ENCODE measurements around the gene PSMG4.

Gene PSMG4

DNA sequence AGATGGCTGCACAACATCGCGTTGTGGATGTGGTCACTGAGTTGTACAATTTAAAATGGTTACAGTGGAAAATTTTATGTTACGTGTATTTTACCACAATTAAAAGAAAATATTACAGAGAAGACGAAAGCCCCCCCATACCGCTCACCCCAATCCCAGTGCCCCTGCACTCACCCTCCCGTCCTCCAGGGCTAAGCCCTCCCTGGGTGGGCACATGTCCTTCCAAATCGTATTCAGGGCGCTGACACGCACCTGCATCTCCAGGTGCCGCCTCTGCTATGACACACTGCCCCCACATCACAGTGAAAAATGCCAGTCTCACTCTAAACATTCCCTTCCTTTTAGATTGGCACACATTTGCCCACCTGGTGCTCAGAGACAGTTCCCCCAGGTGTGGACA, 49.4 kb downstream of the PSMG4 start:
- no peak for DNase-seq (ENCODE audit: low read depth in 2 of 2)

DNA sequence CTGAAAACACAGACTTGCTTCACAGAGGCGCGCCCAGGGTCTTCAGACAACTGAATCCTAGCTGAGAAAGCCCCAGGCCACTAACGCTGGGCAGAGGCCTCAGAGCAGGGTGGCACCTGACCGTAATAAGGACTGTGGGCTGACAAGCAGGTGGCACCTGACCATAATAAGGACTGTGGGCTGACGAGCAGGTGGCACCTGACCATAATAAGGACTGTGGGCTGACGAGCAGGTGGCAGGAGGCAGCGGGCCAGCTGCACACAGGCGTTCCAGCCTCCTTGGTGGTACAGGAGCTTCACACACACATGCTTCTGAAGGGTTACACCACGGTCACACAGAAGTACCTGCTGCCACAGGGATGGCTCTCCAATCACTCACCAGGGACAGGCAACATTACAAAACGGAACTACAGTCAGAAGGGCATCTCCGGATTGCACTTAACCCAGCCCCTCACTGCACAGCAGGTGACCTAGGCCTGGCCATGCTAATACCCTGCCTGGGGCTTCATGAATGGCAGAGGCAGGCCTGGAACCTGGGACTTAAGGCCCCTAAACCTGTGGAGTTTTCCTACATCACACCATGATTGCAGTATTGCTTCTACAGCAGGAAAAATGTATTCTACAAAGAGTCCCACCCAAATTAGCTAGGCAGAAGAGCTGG, 50.8 kb downstream of the PSMG4 start:
- DNase-seq (ENCODE audit: low read depth in 2 of 2) = no peak

GRCh38 chr6:3310051-3310448, 51.3 kb downstream of the PSMG4 start:
- DNase-seq (ENCODE audit: low read depth in 2 of 2) = no peak

DNA sequence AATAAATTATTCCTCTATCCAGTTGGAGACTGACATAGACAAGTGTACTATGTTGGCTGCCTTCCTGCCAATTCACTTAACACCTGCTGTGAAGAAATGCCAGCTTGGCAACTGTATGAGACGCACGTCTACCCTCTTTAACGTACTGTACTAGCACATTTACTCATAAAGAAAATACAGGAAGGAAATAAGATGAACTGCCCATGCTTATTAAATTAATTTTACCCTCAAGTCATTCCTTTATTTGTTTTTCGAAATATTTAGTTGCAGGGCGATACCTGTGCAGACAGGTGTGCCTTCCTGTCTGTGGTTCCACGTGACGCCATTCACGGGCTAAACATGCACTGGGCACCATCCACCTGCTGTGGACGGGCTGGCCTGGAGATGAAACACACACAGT, 52.0 kb downstream of the PSMG4 start:
- DNase-seq (ENCODE audit: low read depth in 2 of 2) = no peak

GRCh38 chr6:3311826-3312225, 53.1 kb downstream of the PSMG4 start:
- DNase-seq (ENCODE audit: low read depth in 2 of 2) = no peak

- no peak for DNase-seq (ENCODE audit: low read depth in 2 of 2)
Measured at GRCh38 chr6:3312604-3313231, 54.0 kb downstream of the PSMG4 start.

DNA sequence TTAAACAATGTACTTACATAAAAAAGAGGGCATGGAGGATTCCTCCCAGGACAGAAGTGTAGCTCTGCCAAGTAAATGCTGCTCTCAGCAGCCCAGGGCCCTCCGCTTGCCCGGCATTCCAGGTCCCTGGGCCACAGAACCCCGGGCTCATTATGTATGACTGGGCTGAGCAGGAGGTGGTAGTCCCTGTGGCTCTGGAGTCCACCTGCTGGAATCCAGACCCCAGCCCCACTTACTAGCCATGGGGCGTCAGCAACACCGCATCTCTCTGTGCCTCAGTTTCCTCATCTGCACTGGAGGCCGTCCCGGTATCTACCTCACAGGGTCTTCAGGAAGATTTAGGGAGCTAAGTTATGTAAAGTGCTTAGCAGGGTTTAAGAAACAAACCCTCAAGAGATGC, 55.4 kb downstream of the PSMG4 start:
- DNase-seq (ENCODE audit: low read depth in 2 of 2) = no peak

DNA sequence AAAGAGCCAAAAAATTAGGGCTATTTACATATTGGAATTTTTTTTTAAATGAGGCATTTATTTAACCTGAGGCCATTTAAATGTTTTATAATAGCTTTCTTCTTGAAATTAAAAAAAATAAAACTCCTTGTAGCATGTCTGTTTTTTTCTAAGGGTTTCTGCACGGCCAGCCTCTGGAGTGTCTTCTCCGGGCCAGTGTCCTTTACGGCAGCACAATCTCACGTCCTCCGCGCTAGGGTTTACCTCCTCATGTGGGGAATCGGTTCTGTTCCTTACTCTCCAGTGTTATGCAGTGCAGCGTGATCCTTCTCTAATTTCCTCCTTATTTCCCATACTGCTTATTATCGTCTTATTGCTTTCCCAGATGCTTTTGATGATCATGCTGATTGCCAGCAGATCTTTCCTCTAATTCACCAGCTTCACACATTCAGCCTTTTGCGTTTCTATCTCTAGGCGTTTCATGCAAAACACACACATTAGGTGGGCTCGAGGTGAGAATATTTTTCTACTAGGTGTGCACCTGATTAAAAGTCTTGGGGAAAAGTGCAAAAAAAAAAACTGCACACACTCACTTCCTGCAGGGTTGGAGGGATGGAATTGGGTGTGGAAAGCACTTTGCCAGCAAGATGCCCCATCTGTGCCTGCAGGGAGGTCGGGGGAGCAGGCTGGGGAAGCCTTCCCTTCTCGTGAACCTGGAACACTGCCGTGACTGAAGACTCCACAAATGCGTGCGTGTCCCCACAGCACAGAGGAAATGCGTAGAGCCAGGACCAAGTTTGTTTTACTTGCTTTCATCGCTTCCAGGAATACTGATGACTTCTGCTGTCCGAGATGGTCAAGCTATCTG, 56.1 kb downstream of the PSMG4 start:
- DNase-seq (ENCODE audit: low read depth in 2 of 2) = no peak

DNA sequence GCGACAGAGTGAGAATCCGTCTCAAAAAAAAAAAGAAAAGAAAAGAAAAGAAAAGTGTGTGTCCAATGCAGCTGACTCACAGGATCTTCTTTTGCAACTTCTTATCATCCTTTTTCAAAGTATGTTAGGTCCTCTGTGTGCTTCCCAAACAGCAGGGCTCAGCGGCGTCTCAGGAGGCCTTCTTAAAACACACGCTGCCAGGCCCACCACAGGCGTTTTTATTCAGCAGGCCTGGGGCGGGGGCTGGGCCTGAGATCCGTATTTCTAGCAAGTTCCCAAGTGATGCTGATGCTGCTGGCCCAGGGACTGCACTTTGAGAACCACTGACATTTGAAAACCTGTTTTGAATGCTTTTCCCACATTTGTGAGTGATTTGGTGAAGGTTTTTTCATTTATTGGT, 57.1 kb downstream of the PSMG4 start:
- DNase-seq (ENCODE audit: low read depth in 2 of 2) = no peak

- DNase-seq (ENCODE audit: low read depth in 2 of 2) = no peak
Measured at GRCh38 chr6:3316331-3316730, 57.6 kb downstream of the PSMG4 start.

- no peak for DNase-seq (ENCODE audit: low read depth in 2 of 2)
Measured at GRCh38 chr6:3316818-3317217, 58.1 kb downstream of the PSMG4 start.

All from stimulated activated CD4-positive, alpha-beta T cell treated with anti-CD3 and anti-CD28 coated beads, Interleukin-1b, Interleukin-23, amount 100 ng/mL, for 4 hours (primary cell).